GM21717 (cell line): ENCODE measurements around the gene CLBA1.

Experiments used
- ATAC-seq: cut with Tn5 transposase; IDR thresholded peaks from one replicate; pipeline ENCODE4 v1.9.1; 2021; ENCODE audit warnings: mild to moderate bottlenecking, moderate library complexity; ENCODE audit not compliant: unreplicated experiment

CLBA1 gene

GRCh38 chr14:104999361-104999760 is 13.8 kb downstream of the CLBA1 start:
- no peak for ATAC-seq

DNA sequence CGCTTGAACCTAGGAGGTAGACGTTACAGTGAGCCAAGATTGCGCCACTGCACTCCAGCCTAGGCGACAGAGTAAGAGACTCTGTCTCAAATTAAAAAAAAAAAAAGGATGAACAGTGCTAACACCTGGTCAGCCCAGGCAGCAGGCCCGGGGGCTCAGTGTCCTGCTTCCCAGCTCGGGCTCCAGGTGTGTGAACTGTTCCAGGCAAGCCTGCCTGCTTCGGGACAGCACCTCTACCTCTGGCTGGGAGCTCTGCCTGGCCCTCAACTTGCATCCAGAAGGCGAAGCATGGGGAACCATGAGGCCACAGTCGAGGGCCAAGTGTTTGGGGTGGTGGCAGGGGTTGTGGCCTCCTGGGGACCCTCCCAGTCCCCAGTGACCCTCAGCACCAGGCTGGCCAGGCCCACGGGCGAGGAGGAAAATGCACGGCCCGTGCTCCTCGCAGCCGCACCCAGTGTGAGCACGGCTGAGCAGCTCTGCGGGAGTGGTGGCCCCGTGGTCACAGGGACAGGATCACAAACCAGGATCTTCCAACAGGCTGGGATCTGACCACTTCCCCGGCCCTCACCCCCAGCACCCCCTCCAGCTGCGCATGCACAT is 19.8 kb downstream of the CLBA1 start:
- ATAC-seq, result no peak

- ATAC-seq, result no peak
These were observed 20.6 kb downstream of the CLBA1 start for GRCh38 chr14:105005929-105006830.

DNA sequence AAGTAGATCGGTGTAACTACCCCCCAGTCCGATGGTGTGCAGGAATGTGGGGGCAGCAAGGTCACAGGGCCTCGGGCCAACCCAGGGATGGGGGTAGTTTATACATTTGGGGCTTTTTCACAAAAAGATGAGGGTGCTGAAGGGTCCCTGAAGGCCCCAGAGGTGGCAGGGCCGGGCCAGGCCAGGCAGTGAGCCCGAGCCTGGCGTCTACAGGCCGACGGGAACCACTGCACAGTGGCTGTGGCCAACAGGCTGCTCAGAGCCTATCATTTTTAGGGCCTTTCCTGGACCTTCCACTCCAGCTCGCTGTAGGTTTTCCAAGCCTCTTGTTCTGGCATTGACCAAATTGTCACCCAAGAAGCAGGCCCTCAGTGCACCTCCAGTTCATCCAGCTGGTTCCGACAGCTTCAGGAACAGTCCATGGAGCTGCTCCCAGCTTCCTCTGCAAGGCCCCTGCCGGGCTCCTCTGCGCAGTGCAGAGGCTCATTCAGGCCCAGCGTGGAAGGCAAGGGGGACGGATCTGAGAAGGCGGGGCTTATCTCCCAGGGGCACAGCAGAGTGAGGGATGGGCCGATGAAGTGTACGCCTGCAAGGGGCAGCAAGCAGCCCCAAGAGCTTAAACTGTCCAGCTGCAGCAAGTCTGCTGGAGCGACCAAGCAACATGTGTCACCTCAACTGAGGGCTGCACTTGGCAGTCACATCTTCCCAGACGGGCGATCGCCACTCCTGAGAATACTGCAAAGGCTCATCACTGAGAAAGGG is 21.4 kb downstream of the CLBA1 start:
- no peak for ATAC-seq

DNA sequence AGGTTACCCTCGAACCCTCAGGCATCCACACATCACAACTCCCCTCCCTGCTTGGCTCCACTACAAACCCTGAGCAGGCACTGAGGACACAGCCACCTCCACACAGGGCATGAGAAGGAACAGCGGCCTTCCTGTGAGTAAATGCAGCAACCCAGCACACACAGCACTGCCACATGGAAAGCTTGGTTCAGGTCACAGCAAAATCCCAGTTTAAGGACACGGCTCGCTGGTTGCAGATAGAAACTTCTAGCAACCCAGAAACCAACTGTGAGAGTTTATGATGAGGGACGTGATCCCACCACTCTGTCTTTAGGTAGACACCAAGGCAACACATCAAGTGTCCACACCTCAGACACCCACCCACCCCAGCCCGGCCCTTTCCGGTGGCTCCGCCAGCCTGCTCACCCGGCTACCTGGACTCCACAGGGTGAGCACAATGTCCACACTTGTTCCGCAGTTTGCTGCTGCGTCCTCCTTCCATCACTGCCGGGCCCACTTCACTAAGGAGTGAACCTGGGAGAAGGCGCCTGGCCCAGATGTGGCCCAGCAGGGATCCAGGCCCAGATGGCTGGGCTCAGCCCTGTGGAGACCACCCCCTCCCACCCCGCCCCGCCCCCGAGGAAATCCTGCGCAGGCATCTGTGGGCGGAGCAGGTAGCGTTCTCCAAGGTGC is 22.1 kb downstream of the CLBA1 start:
- no peak for ATAC-seq

- ATAC-seq, result no peak
These were observed 24.5 kb downstream of the CLBA1 start for GRCh38 chr14:105010106-105010505.

GRCh38 chr14:105010891-105011291 is 25.3 kb downstream of the CLBA1 start:
- no peak for ATAC-seq

DNA sequence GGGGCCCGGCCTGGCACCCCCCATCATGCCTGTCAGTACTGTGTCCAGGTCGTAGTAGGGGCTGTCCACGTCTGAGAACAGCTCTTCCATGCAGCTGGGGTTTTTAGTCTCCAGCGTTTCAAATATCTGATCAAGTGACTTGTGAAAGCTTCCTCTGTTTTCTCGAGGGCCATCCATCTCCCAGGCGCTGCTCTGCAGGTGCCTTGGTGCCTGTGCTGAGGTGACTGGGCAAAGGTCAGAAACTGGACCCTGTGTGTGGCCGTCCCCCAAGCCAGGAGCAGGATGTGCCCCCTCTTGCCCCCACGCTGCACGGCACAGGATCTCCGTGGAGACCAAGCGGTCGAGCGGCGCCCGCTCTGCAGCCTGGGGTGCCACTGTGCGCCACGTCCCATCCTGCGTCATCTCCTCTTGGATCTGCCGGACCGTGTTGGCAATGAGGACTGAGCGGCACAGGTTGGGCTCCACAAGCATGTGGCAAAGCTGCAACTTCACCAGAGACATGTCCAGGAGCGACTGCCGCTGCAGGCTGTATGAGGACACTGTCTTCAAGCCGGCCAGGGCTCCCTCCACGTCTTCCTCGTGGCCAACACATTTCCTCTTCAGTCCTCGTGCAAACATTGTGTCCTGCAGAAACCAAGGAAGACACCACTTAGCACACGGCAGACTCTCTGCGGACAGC is 25.9 kb downstream of the CLBA1 start:
- no peak for ATAC-seq

GRCh38 chr14:105012171-105012985 is 26.8 kb downstream of the CLBA1 start:
- ATAC-seq, result no peak

- ATAC-seq, result no peak
These were observed 27.7 kb downstream of the CLBA1 start for GRCh38 chr14:105013150-105013785.

- ATAC-seq, result no peak
These were observed 28.4 kb downstream of the CLBA1 start for GRCh38 chr14:105014032-105014431.

GRCh38 chr14:105014631-105015030 is 29.0 kb downstream of the CLBA1 start:
- no peak for ATAC-seq

DNA sequence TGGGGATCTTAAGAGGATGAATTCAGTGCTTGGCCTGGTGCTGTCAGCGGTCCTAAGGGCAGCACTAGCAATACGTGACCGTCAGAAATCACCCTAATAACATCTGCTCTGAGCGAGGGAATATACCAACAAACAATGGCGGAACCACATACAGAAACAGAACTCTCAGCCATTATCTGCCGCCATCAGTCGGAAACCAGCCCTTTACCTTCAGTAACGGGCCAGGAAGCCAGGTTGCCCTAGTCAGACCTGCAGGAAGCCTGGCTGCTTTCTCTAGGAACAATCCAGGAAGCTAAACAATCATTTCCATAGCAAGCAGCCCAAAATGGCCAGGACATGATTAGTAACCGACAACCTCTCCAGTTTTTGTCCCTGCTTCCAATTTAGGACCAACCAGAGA is 29.7 kb downstream of the CLBA1 start:
- ATAC-seq, result no peak

DNA sequence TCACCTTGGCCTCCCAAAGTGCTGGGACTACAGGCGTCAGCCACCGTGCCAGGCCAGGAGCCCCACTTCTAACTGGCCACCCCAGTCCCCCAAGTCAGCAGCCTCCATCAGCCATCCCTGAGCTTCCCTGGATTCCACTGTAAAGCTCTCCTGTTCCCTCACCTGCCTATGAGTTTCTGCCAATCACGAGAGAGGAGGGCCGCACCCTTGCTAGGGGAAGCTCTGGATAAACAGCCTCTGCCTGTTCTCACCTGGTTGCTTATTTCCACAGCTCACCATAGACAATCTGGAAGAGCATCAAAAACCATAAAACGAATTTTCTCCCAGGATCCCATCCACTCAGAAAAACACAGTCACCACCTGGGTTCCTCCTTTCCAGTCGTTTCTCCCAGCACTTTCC is 30.3 kb downstream of the CLBA1 start:
- no peak for ATAC-seq

DNA sequence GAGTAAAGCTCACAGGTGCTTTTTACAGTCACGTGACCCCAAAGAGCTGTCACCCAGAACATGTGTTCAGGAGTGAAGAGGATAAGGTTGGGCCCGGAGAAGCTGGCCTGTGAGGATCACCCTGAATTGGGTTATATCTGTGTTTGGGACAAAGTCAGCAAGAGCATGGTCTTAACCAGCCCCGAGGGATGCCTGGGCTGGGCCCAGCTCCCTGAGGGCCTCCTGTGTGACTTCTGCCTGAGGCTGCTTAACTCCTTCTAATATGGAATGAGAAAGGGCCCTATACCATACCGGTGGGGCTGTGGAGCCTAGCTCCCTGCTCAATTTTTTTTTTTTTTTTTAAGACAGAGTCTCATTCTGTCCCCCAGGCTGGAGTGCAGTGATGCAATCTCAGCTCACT is 32.8 kb downstream of the CLBA1 start:
- no peak for ATAC-seq

DNA sequence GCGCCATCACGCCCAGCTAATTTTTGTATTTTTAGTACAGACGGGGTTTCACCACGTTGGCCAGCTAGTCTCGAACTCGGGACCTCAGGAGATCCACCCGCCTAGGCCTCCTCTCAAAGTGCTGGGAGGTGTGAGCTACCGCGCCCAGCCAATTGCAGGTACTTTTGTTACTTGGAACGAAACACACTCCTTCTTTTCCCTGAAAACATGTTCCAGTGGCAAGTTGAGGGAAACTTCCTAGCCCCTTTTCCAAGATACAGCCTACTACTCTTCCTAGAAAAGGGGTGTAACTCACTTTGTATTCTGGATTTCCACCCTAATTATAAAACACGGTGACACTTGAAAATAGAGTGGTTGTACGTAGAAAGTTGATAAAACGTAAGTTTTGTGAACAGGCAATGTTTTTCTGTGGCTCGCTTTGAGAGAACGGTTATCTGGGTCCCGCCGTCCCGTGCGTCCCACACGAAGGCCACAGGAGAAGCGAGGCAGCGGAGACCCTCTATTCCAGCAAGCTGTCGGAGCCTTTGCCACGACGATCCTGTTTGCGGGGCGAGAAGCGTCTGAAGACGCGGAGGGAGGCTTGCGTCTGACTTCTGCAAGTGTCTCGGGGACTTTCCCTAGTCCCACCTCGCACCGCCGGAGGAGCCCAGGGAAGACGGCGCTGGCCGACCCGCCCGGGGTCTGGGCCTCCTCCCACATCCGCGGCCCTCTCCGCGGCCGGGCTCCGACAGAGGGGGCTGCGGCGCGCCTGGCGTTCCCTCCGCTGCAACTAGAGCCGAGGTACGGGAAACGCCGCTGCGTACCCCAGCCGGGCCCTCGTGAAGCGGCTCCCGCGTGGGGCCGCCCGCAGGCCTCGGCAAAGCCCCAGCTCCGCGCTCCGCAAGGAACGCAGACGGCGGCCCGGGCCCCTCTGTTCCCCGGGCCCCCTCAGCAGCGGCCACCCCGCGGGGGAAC is 34.5 kb downstream of the CLBA1 start:
- peak; percentile 32 for ATAC-seq

- peak; percentile 61 for ATAC-seq
These were observed 35.4 kb downstream of the CLBA1 start, which contains the start of gene CDCA4 for GRCh38 chr14:105020815-105021655. Gene CDCA4, minus strand, starts transcription at chr14:105021083. Its CDS starts 9,154 bp downstream, at chr14:105011929.
